OCI-LY3 (cell line): ENCODE measurements around the gene GYPE.
"Not testable (repeated sequence)": the region's sequence is repeated elsewhere in the genome, so short reads cannot be mapped to it uniquely, and the experiment has no call there.

ENCODE experiments used
- EZH2phosphoT487 ChIP-seq: fragments of 200-600 bp; shearing (Covaris generic); IDR thresholded peaks from 2 replicates; pipeline ENCODE4 v1.6.1; 2018; ENCODE audit warnings: antibody characterized with exemption, mixed run types, low read depth
- TF ChIP-seq, protein P1 (sequence below): fragments of 200-600, 300-600 bp; sonication (generic); IDR thresholded peaks from 2 replicates; pipeline ENCODE4 v1.5.1; 2014; ENCODE audit warnings: antibody characterized with exemption, low read length, low read depth

GRCh38 chr4:143911528-143912417 is 6.4 kb upstream of the GYPE start:
- TF ChIP-seq, protein P1, sequence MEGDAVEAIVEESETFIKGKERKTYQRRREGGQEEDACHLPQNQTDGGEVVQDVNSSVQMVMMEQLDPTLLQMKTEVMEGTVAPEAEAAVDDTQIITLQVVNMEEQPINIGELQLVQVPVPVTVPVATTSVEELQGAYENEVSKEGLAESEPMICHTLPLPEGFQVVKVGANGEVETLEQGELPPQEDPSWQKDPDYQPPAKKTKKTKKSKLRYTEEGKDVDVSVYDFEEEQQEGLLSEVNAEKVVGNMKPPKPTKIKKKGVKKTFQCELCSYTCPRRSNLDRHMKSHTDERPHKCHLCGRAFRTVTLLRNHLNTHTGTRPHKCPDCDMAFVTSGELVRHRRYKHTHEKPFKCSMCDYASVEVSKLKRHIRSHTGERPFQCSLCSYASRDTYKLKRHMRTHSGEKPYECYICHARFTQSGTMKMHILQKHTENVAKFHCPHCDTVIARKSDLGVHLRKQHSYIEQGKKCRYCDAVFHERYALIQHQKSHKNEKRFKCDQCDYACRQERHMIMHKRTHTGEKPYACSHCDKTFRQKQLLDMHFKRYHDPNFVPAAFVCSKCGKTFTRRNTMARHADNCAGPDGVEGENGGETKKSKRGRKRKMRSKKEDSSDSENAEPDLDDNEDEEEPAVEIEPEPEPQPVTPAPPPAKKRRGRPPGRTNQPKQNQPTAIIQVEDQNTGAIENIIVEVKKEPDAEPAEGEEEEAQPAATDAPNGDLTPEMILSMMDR = not testable (repeated sequence)
- TF ChIP-seq EZH2phosphoT487 = not testable (repeated sequence)
